OCI-LY1 (cell line): ENCODE data around the gene TRMT61A.

Experiments used
- H2AFZ ChIP-seq: fragments of 200-600 bp; sonication (generic), shearing (Covaris generic); 2 replicates; pipeline ENCODE4 v1.6.0; 2014; ENCODE audit warnings: antibody characterized with exemption, mild to moderate bottlenecking, low read length
- H3F3A ChIP-seq: fragments of 200-600 bp; sonication (generic), shearing (Covaris generic); 2 replicates; pipeline ENCODE4 v1.6.0; 2014; ENCODE audit warnings: mild to moderate bottlenecking, antibody characterized with exemption, low read length, moderate library complexity; ENCODE audit not compliant: insufficient read depth
- H3K27ac ChIP-seq: fragments of 200-600 bp; sonication (generic); 2 replicates; pipeline ENCODE4 v1.5.1; 2014; ENCODE audit warnings: low read length, mixed run types, mild to moderate bottlenecking, low read depth; ENCODE audit not compliant: poor library complexity, severe bottlenecking
- H3K27me3 ChIP-seq: fragments of 200-600 bp; sonication (generic); 2 replicates; pipeline ENCODE4 v1.6.0; 2014; ENCODE audit warnings: antibody characterized with exemption, mild to moderate bottlenecking, low read length, moderate library complexity; ENCODE audit not compliant: insufficient read depth
- H3K36me3 ChIP-seq: fragments of 200-600 bp; sonication (generic); 2 replicates; pipeline ENCODE4 v1.6.1; 2014; ENCODE audit warnings: mild to moderate bottlenecking, antibody characterized with exemption, low read length, moderate library complexity, mixed read lengths; ENCODE audit not compliant: insufficient read depth
- H3K4me1 ChIP-seq: fragments of 200-600 bp; sonication (generic); 2 replicates; pipeline ENCODE4 v1.5.1; 2014; ENCODE audit warnings: mild to moderate bottlenecking, low read length, moderate library complexity; ENCODE audit not compliant: insufficient read depth, severe bottlenecking
- H3K4me2 ChIP-seq: fragments of 200-600 bp; sonication (generic), shearing (Covaris generic); 2 replicates; pipeline ENCODE4 v1.6.1; 2014; ENCODE audit warnings: low read length
- H3K4me3 ChIP-seq: fragments of 200-600 bp; sonication (generic); 2 replicates; pipeline ENCODE4 v1.5.1; 2014; ENCODE audit warnings: low read length, low read depth, mild to moderate bottlenecking, mixed read lengths; ENCODE audit not compliant: poor library complexity, severe bottlenecking
- H3K79me2 ChIP-seq: fragments of 200-600 bp; shearing (Covaris generic); 2 replicates; pipeline ENCODE4 v1.6.1; 2016; ENCODE audit warnings: mixed run types, low read length, mixed read lengths; ENCODE audit not compliant: insufficient read depth
- H3K9ac ChIP-seq: fragments of 200-600 bp; sonication (generic), shearing (Covaris generic); 2 replicates; pipeline ENCODE4 v1.6.1; 2014; ENCODE audit warnings: mild to moderate bottlenecking, low read length, mixed read lengths
- H3K9me2 ChIP-seq: fragments of 200-600 bp; sonication (generic), shearing (Covaris generic); 2 replicates; pipeline ENCODE4 v1.6.1; 2014; ENCODE audit warnings: low read depth, mild to moderate bottlenecking, low read length, mixed read lengths
- H3K9me3 ChIP-seq: fragments of 200-600 bp; shearing (Covaris generic); 2 replicates; pipeline ENCODE4 v1.6.1; 2014; ENCODE audit warnings: low read length, mixed read lengths
- H4K20me1 ChIP-seq: fragments of 200-600 bp; sonication (generic), shearing (Covaris generic); 2 replicates; pipeline ENCODE4 v1.6.0; 2016; ENCODE audit warnings: mild to moderate bottlenecking, low read length; ENCODE audit not compliant: insufficient read depth
- CTCF ChIP-seq: fragments of 200-600 bp; sonication (generic), shearing (Covaris generic); IDR thresholded peaks from 2 replicates; pipeline ENCODE4 v1.5.1; 2017; ENCODE audit warnings: mild to moderate bottlenecking, antibody characterized with exemption, low read length, moderate library complexity, mixed read lengths
- EZH2 ChIP-seq: fragments of 200-600 bp; sonication (generic), shearing (Covaris generic); IDR thresholded peaks from 2 replicates; pipeline ENCODE4 v1.8.0; 2017; ENCODE audit warnings: borderline replicate concordance, mixed run types, mild to moderate bottlenecking, antibody characterized with exemption, low read length, moderate library complexity, mixed read lengths

TRMT61A gene

GRCh38 chr14:103507751-103508150 lies 21.2 kb upstream of the TRMT61A start:
- Histone ChIP-seq H3K4me3 (no peak overlapping the region), H3K36me3 (peaks cover 22% of the 10 kb centered on the region), H3K4me1 (no peaks in the 10 kb centered on the region), H2AFZ (no peak overlapping the region), H3F3A (no peaks in the 10 kb centered on the region), H3K9me3 (no peaks in the 10 kb centered on the region), H3K79me2 (no peaks in the 10 kb centered on the region), H3K27me3 (no peaks in the 10 kb centered on the region), H3K27ac (no peak overlapping the region), H3K4me2 (no peak overlapping the region), H3K9ac (no peak overlapping the region), H3K9me2 (no peaks in the 10 kb centered on the region), H4K20me1 (no peaks in the 10 kb centered on the region)
- no peak for TF ChIP-seq EZH2
- no peak for TF ChIP-seq CTCF

- Histone ChIP-seq H3F3A (no peaks in the 10 kb centered on the region), H2AFZ (no peak overlapping the region)
- no peak for TF ChIP-seq CTCF
- no peak for TF ChIP-seq EZH2
Measured at GRCh38 chr14:103508521-103509329, 20.3 kb upstream of the TRMT61A start.

GRCh38 chr14:103509864-103510723 lies 18.9 kb upstream of the TRMT61A start:
- Histone ChIP-seq H3F3A (no peaks in the 10 kb centered on the region), H3K27me3 (no peaks in the 10 kb centered on the region), H3K27ac (no peak overlapping the region), H3K4me3 (no peak overlapping the region), H3K9me3 (no peaks in the 10 kb centered on the region), H3K79me2 (no peaks in the 10 kb centered on the region), H3K9me2 (no peaks in the 10 kb centered on the region), H3K4me1 (no peaks in the 10 kb centered on the region), H4K20me1 (no peaks in the 10 kb centered on the region), H3K36me3 (peaks cover under 1% of the 10 kb centered on the region), H3K9ac (no peak overlapping the region), H3K4me2 (no peak overlapping the region), H2AFZ (no peak overlapping the region)
- TF ChIP-seq EZH2, result no peak
- no peak for TF ChIP-seq CTCF

More at GRCh38 chr14:103508521-103509329, 20.3 kb upstream of the TRMT61A start:
- Histone ChIP-seq H3K4me3 (no peak overlapping the region), H3K79me2 (no peaks in the 10 kb centered on the region), H3K27ac (no peak overlapping the region), H3K9ac (no peak overlapping the region), H3K36me3 (peaks cover 12% of the 10 kb centered on the region), H3K9me3 (no peaks in the 10 kb centered on the region), H4K20me1 (no peaks in the 10 kb centered on the region), H3K4me1 (no peaks in the 10 kb centered on the region), H3K9me2 (no peaks in the 10 kb centered on the region), H3K27me3 (no peaks in the 10 kb centered on the region), H3K4me2 (no peak overlapping the region)
